Measurements from ENCODE around the gene STK32B. TPM values are rescaled to one million over a fixed set of nuclear protein-coding genes. Genes with fewer than 3 reads are reported as not detected.

Gene STK32B
- total and polyA plus RNA-seq, 2 of the 4 experiments (the other 2 are of a cell fraction): 5.5 to 6.3 TPM

- CTCF ChIA-PET: no interaction called here
- H3K9me3 ChIP-seq (ENCODE audit: control insufficient read depth, insufficient read depth, low read length): peaks cover 2% of the 10 kb centered on the region; the same call in 1 of the 2 replicates
- peaks cover 21% of the 10 kb centered on the region for H3K9me1 ChIP-seq (ENCODE audit: insufficient read depth, low read length)
- H2AFZ ChIP-seq (replicated peaks; ENCODE audit: low read length, poor library complexity): no peak overlapping the region
- no peaks in the 10 kb centered on the region for H3K27me3 ChIP-seq (ENCODE audit: control insufficient read depth, insufficient read depth, low read length)
- H3K4ac ChIP-seq (ENCODE audit: low read depth, low read length): peak overlapping the region; percentile 26
- no peak overlapping the region for H3K23ac ChIP-seq (ENCODE audit: low read depth, low read length)
- intact Hi-C loops (cut with micrococcal nuclease): loop anchor here (10.0 kb wide), 1 partner anchor 439 kb away; no protein-coding TSS in a partner anchor
- H4K20me1 ChIP-seq (ENCODE audit: insufficient read depth, low read length): no peaks in the 10 kb centered on the region
- ATAC-seq (ENCODE audit: low read depth): no peak
- POLR2A ChIA-PET (ENCODE audit: unreplicated experiment): no interaction called here
- H2BK15ac ChIP-seq (ENCODE audit: low read depth, low read length): no peak overlapping the region
- no peak overlapping the region for H3K9ac ChIP-seq (ENCODE audit: low read depth, low read length)
- H2BK5ac ChIP-seq (ENCODE audit: low read depth, low read length, poor library complexity, severe bottlenecking): no peak overlapping the region
- no peak overlapping the region for H3K4me2 ChIP-seq (ENCODE audit: low read depth, low read length)
- no CpG with 5 or more reads among the region's 4 CpGs for WGBS, 2 experiments (ENCODE audit: extremely low coverage in 2 of 2, insufficient read length in 1 of 2)
- 0 out of 2 replicates have a peak overlapping the region, but pooled peaks have one; percentile 40 for H3K14ac ChIP-seq (replicated peaks; ENCODE audit: low read depth, low read length)
- H3K27ac ChIP-seq (ENCODE audit: insufficient read depth, low read length): no peak overlapping the region
- H2AK9ac ChIP-seq (replicated peaks; ENCODE audit: low read depth, low read length, poor library complexity): no peak overlapping the region
- in situ Hi-C loops (cut with MboI; ENCODE audit: low sequenced_read_pairs): no loop called here
- peaks cover 0 to 14% of the 10 kb centered on the region in 2 experiments; a peak in 2 of 4 replicates for H3K79me1 ChIP-seq (ENCODE audit: low read depth in 1 of 2, low read length in 2 of 2)
- peak overlapping the region; percentile 39; the same call in 1 of the 2 replicates for H2BK120ac ChIP-seq (ENCODE audit: low read depth, low read length)
- peaks cover 25% of the 10 kb centered on the region for H3K4me1 ChIP-seq (ENCODE audit: control insufficient read depth, insufficient read depth, low read length)
- peak overlapping the region; percentile 42 for H4K91ac ChIP-seq (ENCODE audit: insufficient read depth, low read depth, low read length)
- TF ChIP-seq, protein P1, sequence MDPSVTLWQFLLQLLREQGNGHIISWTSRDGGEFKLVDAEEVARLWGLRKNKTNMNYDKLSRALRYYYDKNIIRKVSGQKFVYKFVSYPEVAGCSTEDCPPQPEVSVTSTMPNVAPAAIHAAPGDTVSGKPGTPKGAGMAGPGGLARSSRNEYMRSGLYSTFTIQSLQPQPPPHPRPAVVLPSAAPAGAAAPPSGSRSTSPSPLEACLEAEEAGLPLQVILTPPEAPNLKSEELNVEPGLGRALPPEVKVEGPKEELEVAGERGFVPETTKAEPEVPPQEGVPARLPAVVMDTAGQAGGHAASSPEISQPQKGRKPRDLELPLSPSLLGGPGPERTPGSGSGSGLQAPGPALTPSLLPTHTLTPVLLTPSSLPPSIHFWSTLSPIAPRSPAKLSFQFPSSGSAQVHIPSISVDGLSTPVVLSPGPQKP (IDR thresholded peaks at IDR 0.05; ENCODE audit: borderline replicate concordance, low read depth, low read length): no peak
- TF ChIP-seq NFE2L2 (IDR thresholded peaks at IDR 0.05; ENCODE audit: low read depth, low read length) (no peak), BHLHE40 (IDR thresholded peaks at IDR 0.05; ENCODE audit: low read depth, low read length) (no peak), MAFK (IDR thresholded peaks at IDR 0.05; ENCODE audit: low read depth, low read length) (no peak), FOS (IDR thresholded peaks at IDR 0.05; ENCODE audit: low read depth, low read length) (no peak), CEBPB (IDR thresholded peaks at IDR 0.05; ENCODE audit: low read depth, low read length) (no peak), POLR2A (IDR thresholded peaks at IDR 0.05; ENCODE audit: low read depth, low read length) (no peak), CHD1 (IDR thresholded peaks at IDR 0.05; ENCODE audit: low read depth, low read length) (no peak), MAZ (IDR thresholded peaks at IDR 0.05; ENCODE audit: borderline replicate concordance, low read depth, low read length) (no peak), MXI1 (IDR thresholded peaks at IDR 0.05; ENCODE audit: borderline replicate concordance, low read depth, low read length) (no peak), SMC3 (IDR thresholded peaks at IDR 0.05; ENCODE audit: low read depth, low read length) (no peak), RAD21 (IDR thresholded peaks at IDR 0.05; ENCODE audit: low read length) (no peak), RFX5 (IDR thresholded peaks at IDR 0.05; ENCODE audit: low read depth, low read length) (no peak), RCOR1 (IDR thresholded peaks at IDR 0.05; ENCODE audit: insufficient replicate concordance, low read length) (no peak)
- TF ChIP-seq, protein P2, sequence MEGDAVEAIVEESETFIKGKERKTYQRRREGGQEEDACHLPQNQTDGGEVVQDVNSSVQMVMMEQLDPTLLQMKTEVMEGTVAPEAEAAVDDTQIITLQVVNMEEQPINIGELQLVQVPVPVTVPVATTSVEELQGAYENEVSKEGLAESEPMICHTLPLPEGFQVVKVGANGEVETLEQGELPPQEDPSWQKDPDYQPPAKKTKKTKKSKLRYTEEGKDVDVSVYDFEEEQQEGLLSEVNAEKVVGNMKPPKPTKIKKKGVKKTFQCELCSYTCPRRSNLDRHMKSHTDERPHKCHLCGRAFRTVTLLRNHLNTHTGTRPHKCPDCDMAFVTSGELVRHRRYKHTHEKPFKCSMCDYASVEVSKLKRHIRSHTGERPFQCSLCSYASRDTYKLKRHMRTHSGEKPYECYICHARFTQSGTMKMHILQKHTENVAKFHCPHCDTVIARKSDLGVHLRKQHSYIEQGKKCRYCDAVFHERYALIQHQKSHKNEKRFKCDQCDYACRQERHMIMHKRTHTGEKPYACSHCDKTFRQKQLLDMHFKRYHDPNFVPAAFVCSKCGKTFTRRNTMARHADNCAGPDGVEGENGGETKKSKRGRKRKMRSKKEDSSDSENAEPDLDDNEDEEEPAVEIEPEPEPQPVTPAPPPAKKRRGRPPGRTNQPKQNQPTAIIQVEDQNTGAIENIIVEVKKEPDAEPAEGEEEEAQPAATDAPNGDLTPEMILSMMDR (conservative IDR thresholded peaks at IDR 0.05; ENCODE audit: low read depth, low read length): no peak
- TF ChIP-seq, protein P3, sequence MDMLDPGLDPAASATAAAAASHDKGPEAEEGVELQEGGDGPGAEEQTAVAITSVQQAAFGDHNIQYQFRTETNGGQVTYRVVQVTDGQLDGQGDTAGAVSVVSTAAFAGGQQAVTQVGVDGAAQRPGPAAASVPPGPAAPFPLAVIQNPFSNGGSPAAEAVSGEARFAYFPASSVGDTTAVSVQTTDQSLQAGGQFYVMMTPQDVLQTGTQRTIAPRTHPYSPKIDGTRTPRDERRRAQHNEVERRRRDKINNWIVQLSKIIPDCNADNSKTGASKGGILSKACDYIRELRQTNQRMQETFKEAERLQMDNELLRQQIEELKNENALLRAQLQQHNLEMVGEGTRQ (IDR thresholded peaks at IDR 0.05; ENCODE audit: low read depth, low read length): no peak
- H3K56ac ChIP-seq (ENCODE audit: extremely low read depth, insufficient read depth, low read length): no peak overlapping the region
- no peak overlapping the region for H3K4me3 ChIP-seq (ENCODE audit: insufficient read depth, low read depth, low read length)
- DNase-seq: no peak
- H2AK5ac ChIP-seq (ENCODE audit: low read depth, low read length): peak overlapping the region; percentile 82; the same call in 1 of the 2 replicates
- no peak overlapping the region for H4K8ac ChIP-seq (ENCODE audit: low read depth in 2 of 2, low read length in 2 of 2)
- BruUV-seq (replicated peaks): no TSS peak
- no peak overlapping the region for H4K5ac ChIP-seq (ENCODE audit: low read depth, low read length)
- 0 out of 2 replicates have a peak overlapping the region, but pooled peaks have one; percentile 16 for H2BK20ac ChIP-seq (ENCODE audit: low read depth, low read length)
- H3K18ac ChIP-seq (ENCODE audit: low read depth, low read length): no peak overlapping the region
- H3K36me3 ChIP-seq (ENCODE audit: control insufficient read depth, insufficient read depth, low read length): no peaks in the 10 kb centered on the region; the same call in 1 of the 2 replicates
- dilution Hi-C loops (cut with HindIII; ENCODE audit: low sequenced_read_pairs, unreplicated experiment): no loop called here
These were observed 334.5 kb downstream of the STK32B start for GRCh38 chr4:5385741-5386311.
